ENCODE results near the gene FOXE3. TPM values are rescaled to one million over a fixed set of nuclear protein-coding genes. Genes with fewer than 3 reads are reported as not detected.

Gene FOXE3
- total RNA-seq, 1 experiment from 2014 or later = 0.15 TPM

DNA sequence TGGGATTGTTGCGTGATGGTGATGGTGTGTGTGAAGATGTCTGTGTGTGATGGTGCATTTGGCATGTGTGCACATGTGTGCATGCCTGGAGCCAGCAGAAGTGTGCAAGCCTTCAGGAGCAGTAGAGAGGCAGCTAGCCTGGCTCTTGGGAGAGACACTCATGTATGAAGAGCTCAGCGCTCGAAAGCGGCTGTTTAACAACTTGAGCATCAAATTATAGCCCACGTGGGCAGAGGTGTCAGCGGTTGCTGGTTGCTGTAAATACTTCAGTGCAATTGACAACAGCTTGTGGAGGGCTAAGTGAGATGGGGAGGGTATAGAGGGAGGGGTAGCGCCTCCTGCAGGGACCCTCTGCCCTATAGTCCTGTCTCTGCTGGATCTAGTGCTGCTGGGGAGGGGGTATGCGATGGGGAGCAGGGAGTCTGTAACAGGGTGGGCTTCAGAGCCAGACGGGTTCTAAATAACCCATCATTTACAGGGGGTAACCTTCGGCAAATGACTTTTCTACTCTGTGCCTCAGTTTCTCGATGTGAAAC lies 43.2 kb downstream of the FOXE3 start:
- Mint-ChIP-seq H3K27ac (no peak overlapping the region; a peak in 1 of 7 replicates), H3K4me1 (peaks cover 27 to 34% of the 10 kb centered on the region in 2 experiments), H3K36me3 (ENCODE audit: insufficient read depth in 1 of 3, low read depth in 3 of 3) (no peaks in the 10 kb centered on the region), H3K9me3 (no peaks in the 10 kb centered on the region; a peak in 1 of 5 replicates), H3K4me3 (0 out of 5 replicates have a peak overlapping the region, but pooled peaks of 1 of the 2 experiments have one; percentile 9), H3K27me3 (ENCODE audit: low read depth) (peaks cover 83% of the 10 kb centered on the region)
- Histone ChIP-seq H3K9ac (ENCODE audit: extremely low read depth, insufficient read length, low read length) (no peak overlapping the region), H3K18ac (ENCODE audit: insufficient read length, low read depth, low read length) (no peak overlapping the region), H3K23ac (ENCODE audit: insufficient read length, low read depth, low read length) (no peak overlapping the region), H3K27ac (ENCODE audit: insufficient read length, low read depth, low read length) (no peak overlapping the region), H3K79me1 (ENCODE audit: insufficient read depth, low read depth, low read length, poor library complexity, severe bottlenecking) (no peaks in the 10 kb centered on the region), H2BK20ac (ENCODE audit: low read depth, low read length, poor library complexity, severe bottlenecking) (no peak overlapping the region), H3K27me3 (ENCODE audit: insufficient read depth, low read length) (no peaks in the 10 kb centered on the region; the same call in 1 of the 2 replicates), H3K4me1 (ENCODE audit: insufficient read depth, low read length) (peaks cover 11% of the 10 kb centered on the region; the same call in 1 of the 2 replicates), H3K4me2 (ENCODE audit: insufficient read depth, insufficient read length, low read length) (no peak overlapping the region), H4K8ac (replicated peaks; ENCODE audit: insufficient read length, low read depth, low read length) (no peak overlapping the region), H3K9me3 (ENCODE audit: control insufficient read depth, low read depth, low read length) (no peaks in the 10 kb centered on the region), H2BK5ac (ENCODE audit: insufficient read length, low read length) (no peak overlapping the region), H2BK15ac (ENCODE audit: low read depth, low read length) (no peak overlapping the region), H3K56ac (ENCODE audit: insufficient read length, low read depth, low read length) (no peak overlapping the region), H2BK12ac (ENCODE audit: insufficient read length, low read depth, low read length) (no peak overlapping the region), H2AFZ (ENCODE audit: low read length) (no peak overlapping the region), H2BK120ac (ENCODE audit: low read depth, low read length, poor library complexity, severe bottlenecking) (no peak overlapping the region), H4K5ac (ENCODE audit: insufficient read length, low read depth, low read length) (no peak overlapping the region), H3K4ac (ENCODE audit: low read depth, low read length) (no peak overlapping the region), H4K20me1 (ENCODE audit: control insufficient read depth, insufficient read depth, insufficient read length) (no peaks in the 10 kb centered on the region), H2AK5ac (ENCODE audit: insufficient read length, low read length) (no peak overlapping the region), H3T11ph (ENCODE audit: low read length) (no peak overlapping the region), H4K91ac (ENCODE audit: insufficient read length, low read depth, low read length) (no peak overlapping the region), H3K23me2 (ENCODE audit: insufficient read length, low read depth, low read length, poor library complexity, severe bottlenecking) (no peaks in the 10 kb centered on the region), H3K79me2 (ENCODE audit: insufficient read depth, low read length) (no peaks in the 10 kb centered on the region), H3K14ac (ENCODE audit: insufficient read depth, low read length) (no peak overlapping the region)
- no CpG with 5 or more reads among the region's 11 CpGs for WGBS (ENCODE audit: extremely low coverage, insufficient read length, low lambda C conversion rate)
- DNase-seq = no peak
- TF ChIP-seq, protein P1, sequence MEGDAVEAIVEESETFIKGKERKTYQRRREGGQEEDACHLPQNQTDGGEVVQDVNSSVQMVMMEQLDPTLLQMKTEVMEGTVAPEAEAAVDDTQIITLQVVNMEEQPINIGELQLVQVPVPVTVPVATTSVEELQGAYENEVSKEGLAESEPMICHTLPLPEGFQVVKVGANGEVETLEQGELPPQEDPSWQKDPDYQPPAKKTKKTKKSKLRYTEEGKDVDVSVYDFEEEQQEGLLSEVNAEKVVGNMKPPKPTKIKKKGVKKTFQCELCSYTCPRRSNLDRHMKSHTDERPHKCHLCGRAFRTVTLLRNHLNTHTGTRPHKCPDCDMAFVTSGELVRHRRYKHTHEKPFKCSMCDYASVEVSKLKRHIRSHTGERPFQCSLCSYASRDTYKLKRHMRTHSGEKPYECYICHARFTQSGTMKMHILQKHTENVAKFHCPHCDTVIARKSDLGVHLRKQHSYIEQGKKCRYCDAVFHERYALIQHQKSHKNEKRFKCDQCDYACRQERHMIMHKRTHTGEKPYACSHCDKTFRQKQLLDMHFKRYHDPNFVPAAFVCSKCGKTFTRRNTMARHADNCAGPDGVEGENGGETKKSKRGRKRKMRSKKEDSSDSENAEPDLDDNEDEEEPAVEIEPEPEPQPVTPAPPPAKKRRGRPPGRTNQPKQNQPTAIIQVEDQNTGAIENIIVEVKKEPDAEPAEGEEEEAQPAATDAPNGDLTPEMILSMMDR (conservative IDR thresholded peaks at IDR 0.05) = no peak
